ENCODE results near the gene EIF2B5.

DNA sequence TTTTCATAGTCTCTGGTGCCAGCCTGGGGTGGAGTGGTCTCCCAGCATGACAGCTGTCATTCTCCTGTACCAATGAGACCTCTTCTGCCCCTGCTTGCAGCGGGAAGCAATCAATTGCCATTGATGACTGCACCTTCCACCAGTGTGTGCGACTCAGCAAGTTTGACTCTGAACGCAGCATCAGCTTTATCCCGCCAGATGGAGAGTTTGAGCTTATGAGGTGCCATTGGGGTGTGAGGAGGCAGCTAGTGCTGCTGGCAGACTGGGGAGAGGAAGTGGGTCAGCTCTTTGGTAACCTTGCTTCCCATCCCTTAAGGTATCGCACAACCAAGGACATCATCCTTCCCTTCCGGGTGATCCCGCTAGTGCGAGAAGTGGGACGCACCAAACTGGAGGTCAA is 46.4 kb downstream of the EIF2B5 start:
- TF ChIP-seq, protein P1, sequence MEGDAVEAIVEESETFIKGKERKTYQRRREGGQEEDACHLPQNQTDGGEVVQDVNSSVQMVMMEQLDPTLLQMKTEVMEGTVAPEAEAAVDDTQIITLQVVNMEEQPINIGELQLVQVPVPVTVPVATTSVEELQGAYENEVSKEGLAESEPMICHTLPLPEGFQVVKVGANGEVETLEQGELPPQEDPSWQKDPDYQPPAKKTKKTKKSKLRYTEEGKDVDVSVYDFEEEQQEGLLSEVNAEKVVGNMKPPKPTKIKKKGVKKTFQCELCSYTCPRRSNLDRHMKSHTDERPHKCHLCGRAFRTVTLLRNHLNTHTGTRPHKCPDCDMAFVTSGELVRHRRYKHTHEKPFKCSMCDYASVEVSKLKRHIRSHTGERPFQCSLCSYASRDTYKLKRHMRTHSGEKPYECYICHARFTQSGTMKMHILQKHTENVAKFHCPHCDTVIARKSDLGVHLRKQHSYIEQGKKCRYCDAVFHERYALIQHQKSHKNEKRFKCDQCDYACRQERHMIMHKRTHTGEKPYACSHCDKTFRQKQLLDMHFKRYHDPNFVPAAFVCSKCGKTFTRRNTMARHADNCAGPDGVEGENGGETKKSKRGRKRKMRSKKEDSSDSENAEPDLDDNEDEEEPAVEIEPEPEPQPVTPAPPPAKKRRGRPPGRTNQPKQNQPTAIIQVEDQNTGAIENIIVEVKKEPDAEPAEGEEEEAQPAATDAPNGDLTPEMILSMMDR (IDR thresholded peaks at IDR 0.05) = no peak
- no peak for TF ChIP-seq POLR2A (IDR thresholded peaks at IDR 0.05)
- TF ChIP-seq POLR2AphosphoS5 (IDR thresholded peaks at IDR 0.05) = no peak
- no peak for TF ChIP-seq EP300 (IDR thresholded peaks at IDR 0.05)

Measured in sigmoid colon (tissue), 4 donors.